HFF-Myc (cell line): ENCODE results near the gene RNF214.
A peak's percentile ranks its signal among the peaks of the same experiment; 100 is the strongest.
"Not testable (repeated sequence)": the region's sequence is repeated elsewhere in the genome, so short reads cannot be mapped to it uniquely, and the experiment has no call there.

ENCODE experiments used
- DNase-seq: peaks from one replicate; pipeline ENCODE4 v3.0.0-alpha.2; 2011; ENCODE audit warnings: low read depth; ENCODE audit errors: extremely low read depth
- H3K4me3 ChIP-seq: replicated peaks from 2 replicates; pipeline ENCODE4 v1.5.1; 2011; ENCODE audit warnings: low read depth, mild to moderate bottlenecking, control low read depth, low read length
- CTCF ChIP-seq: IDR thresholded peaks from 2 replicates; pipeline ENCODE4 v1.5.1; 2012; ENCODE audit warnings: mild to moderate bottlenecking, low read depth, low read length, control low read depth; ENCODE audit errors: missing control alignments

The RNF214 gene

GRCh38 chr11:117319214-117319840 is 86.9 kb downstream of the RNF214 start:
- no peak for TF ChIP-seq CTCF
- no peak for DNase-seq

GRCh38 chr11:117327255-117327566 is 94.7 kb downstream of the RNF214 start:
- peak overlapping the region; percentile 64 for H3K4me3 ChIP-seq
- DNase-seq: not testable (repeated sequence)

More at GRCh38 chr11:117319214-117319840, 86.9 kb downstream of the RNF214 start:
- no peak overlapping the region for H3K4me3 ChIP-seq

- H3K4me3 ChIP-seq: peak within 1 kb of the TSS; percentile 64
- DNase-seq: peak; percentile 91
- no peak for TF ChIP-seq CTCF
These were observed 95.3 kb downstream of the RNF214 start, which contains the start of gene CEP164 for GRCh38 chr11:117327567-117328374. TSS of gene CEP164 (plus strand) at chr11:117327854. CDS start at chr11:117338587, 10,733 bp downstream.

GRCh38 chr11:117328375-117329010 is 96.0 kb downstream of the RNF214 start:
- DNase-seq: no peak

GRCh38 chr11:117332843-117333242 is 100.4 kb downstream of the RNF214 start:
- no peak for TF ChIP-seq CTCF
- no peak for DNase-seq
- no peak overlapping the region for H3K4me3 ChIP-seq

More at GRCh38 chr11:117328375-117329010, 96.0 kb downstream of the RNF214 start:
- no peak for TF ChIP-seq CTCF
- H3K4me3 ChIP-seq: peak overlapping the region; percentile 64

GRCh38 chr11:117333917-117334316 is 101.4 kb downstream of the RNF214 start:
- no peak for DNase-seq
- no peak overlapping the region for H3K4me3 ChIP-seq
- no peak for TF ChIP-seq CTCF

- TF ChIP-seq CTCF: no peak
- no peak overlapping the region for H3K4me3 ChIP-seq
- no peak for DNase-seq
These were observed 102.4 kb downstream of the RNF214 start for GRCh38 chr11:117334896-117335295.
